GM21717 (cell line): Measurements from ENCODE around the gene DDX52.
A peak's percentile ranks its signal among the peaks of the same experiment; 100 is the strongest.
"Not testable (repeated sequence)": the region's sequence is repeated elsewhere in the genome, so short reads cannot be mapped to it uniquely, and the experiment has no call there.

Source experiments
- ATAC-seq: cut with Tn5 transposase; IDR thresholded peaks from one replicate; pipeline ENCODE4 v1.9.1; 2021; ENCODE audit warnings: mild to moderate bottlenecking, moderate library complexity; ENCODE audit not compliant: unreplicated experiment

DDX52 gene

GRCh38 chr17:37643118-37643766 lies at the start of gene DDX52:
TSS of gene DDX52 (minus strand) at chr17:37643446. CDS start at chr17:37643420, 26 bp downstream.
- peak; percentile 80 for ATAC-seq

GRCh38 chr17:37691807-37692206 lies 48.6 kb upstream of the DDX52 start:
- ATAC-seq: no peak

GRCh38 chr17:37689317-37689716 lies 46.1 kb upstream of the DDX52 start:
- no peak for ATAC-seq

GRCh38 chr17:37683454-37683984 lies 40.3 kb upstream of the DDX52 start:
- no peak for ATAC-seq

- no peak for ATAC-seq
These were observed 38.8 kb upstream of the DDX52 start for GRCh38 chr17:37682007-37682406.

GRCh38 chr17:37679995-37680394 lies 36.7 kb upstream of the DDX52 start:
- not testable (repeated sequence) for ATAC-seq

GRCh38 chr17:37678036-37678435 lies 34.8 kb upstream of the DDX52 start:
- no peak for ATAC-seq

GRCh38 chr17:37677021-37677420 lies 33.8 kb upstream of the DDX52 start:
- ATAC-seq: no peak

- ATAC-seq: no peak
These were observed 33.1 kb upstream of the DDX52 start for GRCh38 chr17:37676115-37676925.

- no peak for ATAC-seq
These were observed 31.3 kb upstream of the DDX52 start for GRCh38 chr17:37674511-37674910.

- no peak for ATAC-seq
These were observed 30.1 kb upstream of the DDX52 start for GRCh38 chr17:37673386-37673785.

GRCh38 chr17:37672548-37673078 lies 29.4 kb upstream of the DDX52 start:
- no peak for ATAC-seq

GRCh38 chr17:37671824-37672547 lies 28.7 kb upstream of the DDX52 start:
- ATAC-seq: no peak

GRCh38 chr17:37671028-37671823 lies 28.0 kb upstream of the DDX52 start:
- ATAC-seq: no peak

GRCh38 chr17:37667039-37667438 lies 23.8 kb upstream of the DDX52 start:
- no peak for ATAC-seq

GRCh38 chr17:37664214-37664613 lies 21.0 kb upstream of the DDX52 start:
- ATAC-seq: no peak

GRCh38 chr17:37662353-37662752 lies 19.1 kb upstream of the DDX52 start:
- ATAC-seq: no peak

GRCh38 chr17:37661400-37662014 lies 18.3 kb upstream of the DDX52 start:
- ATAC-seq: no peak

GRCh38 chr17:37659925-37660324 lies 16.7 kb upstream of the DDX52 start:
- no peak for ATAC-seq

GRCh38 chr17:37657202-37657601 lies 14.0 kb upstream of the DDX52 start:
- no peak for ATAC-seq
